Choroid plexus epithelial cell (primary cell): Measurements from ENCODE around the gene CCT6B.
"Not testable (repeated sequence)": the region's sequence is repeated elsewhere in the genome, so short reads cannot be mapped to it uniquely, and the experiment has no call there.

Experiments used
- DNase-seq: peaks from one replicate; pipeline ENCODE4 v3.0.0-alpha.2; 2010; ENCODE audit warnings: low read depth
- H3K4me3 ChIP-seq: 2 replicates; pipeline ENCODE4 v1.5.1; 2011; ENCODE audit warnings: low read depth, mild to moderate bottlenecking, control low read depth, low read length, moderate library complexity
- CTCF ChIP-seq: conservative IDR thresholded peaks from 2 replicates; pipeline ENCODE4 v1.5.1; 2011; ENCODE audit warnings: low read depth, mild to moderate bottlenecking, control low read depth, inconsistent platforms, low read length, moderate library complexity

Gene CCT6B

GRCh38 chr17:34958438-34958837 is 2.8 kb downstream of the CCT6B start:
- TF ChIP-seq CTCF = no peak
- H3K4me3 ChIP-seq = no peak overlapping the region
- no peak for DNase-seq

DNA sequence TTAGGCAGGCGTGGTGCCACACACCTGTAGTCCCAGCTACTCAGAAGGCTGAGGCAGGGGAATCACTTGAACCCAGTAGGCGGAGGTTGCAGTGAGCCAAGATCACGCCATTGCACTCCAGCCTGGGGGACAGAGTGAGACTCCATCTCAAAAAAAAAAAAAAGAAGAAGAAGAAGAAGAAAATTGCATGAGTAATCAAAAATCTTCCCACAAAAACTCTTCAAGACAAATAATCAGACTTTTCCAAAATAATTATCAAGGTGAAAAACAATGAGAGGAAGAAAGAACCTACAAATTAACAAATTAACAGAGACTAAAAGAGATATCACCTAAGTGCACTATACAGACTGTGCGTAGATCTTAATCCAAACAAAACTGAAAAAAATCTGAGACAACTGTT is 10.5 kb downstream of the CCT6B start:
- not testable (repeated sequence) for DNase-seq, H3K4me3 ChIP-seq

GRCh38 chr17:34930283-34930682 is 31.0 kb downstream of the CCT6B start:
- H3K4me3 ChIP-seq = no peak overlapping the region
- DNase-seq = no peak
- TF ChIP-seq CTCF = no peak

DNA sequence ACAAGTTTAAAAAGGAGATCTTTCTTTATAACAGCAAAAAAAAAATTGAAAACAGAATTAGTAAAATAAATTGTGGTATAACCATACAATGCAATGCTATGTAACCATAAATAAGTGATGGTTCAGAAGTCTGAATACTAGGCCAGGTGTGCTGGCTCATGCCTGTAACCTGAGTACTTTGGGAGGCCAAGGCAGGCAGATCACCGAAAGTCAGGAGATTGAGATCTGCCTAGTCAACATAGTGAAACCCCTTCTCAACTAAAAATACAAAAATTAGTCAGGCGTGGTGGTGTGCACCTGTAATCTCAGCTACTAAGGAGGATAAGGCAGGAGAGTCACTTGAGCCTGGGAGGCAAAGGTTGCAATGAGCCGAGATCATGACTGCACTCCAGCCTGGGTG is 34.6 kb downstream of the CCT6B start:
- H3K4me3 ChIP-seq = no peak overlapping the region
- DNase-seq = no peak
- no peak for TF ChIP-seq CTCF

DNA sequence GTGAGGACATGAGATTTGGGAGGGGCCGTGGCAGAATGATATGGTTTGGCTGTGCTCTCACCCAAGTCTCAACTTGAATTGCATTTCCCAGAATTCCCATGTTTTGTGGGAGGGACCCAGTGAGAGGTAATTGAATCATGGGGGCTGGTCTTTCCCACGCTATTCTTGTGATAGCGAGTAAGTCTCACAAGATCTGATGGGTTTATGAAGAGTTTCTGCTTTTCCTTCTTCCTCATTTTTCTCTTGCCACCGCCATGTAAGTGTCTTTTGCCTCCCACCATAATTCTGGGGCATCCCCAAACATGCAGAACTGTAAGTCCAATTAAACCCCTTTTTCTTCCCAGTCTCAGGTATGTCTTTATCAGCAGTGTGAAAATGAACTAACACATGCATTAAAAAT is 40.6 kb downstream of the CCT6B start:
- no peak for TF ChIP-seq CTCF
- no peak for DNase-seq
- H3K4me3 ChIP-seq = no peak overlapping the region

- no peak for TF ChIP-seq CTCF
- no peak for DNase-seq
- H3K4me3 ChIP-seq = no peak overlapping the region
Measured at GRCh38 chr17:34917381-34917780, 43.9 kb downstream of the CCT6B start.

DNA sequence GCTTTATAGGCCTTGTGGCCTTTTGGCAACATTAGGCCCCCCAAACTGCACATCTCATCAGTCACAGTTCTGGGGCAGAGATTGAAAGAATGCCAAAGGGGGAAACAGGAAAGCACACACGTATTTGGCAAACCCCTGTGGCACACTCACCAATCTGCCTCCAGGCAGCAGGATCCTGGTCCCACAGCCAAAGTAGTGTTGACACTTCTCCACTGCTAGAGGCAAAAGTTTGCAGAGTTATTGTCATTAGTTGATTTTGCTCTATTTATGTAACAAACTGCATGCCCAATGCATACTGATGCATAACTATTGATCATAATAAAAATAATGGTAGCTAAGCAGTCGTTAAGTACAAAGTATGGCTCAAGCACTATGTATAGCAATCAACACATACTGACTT is 45.1 kb downstream of the CCT6B start:
- no peak for DNase-seq
- TF ChIP-seq CTCF = no peak
- H3K4me3 ChIP-seq = no peak overlapping the region

DNA sequence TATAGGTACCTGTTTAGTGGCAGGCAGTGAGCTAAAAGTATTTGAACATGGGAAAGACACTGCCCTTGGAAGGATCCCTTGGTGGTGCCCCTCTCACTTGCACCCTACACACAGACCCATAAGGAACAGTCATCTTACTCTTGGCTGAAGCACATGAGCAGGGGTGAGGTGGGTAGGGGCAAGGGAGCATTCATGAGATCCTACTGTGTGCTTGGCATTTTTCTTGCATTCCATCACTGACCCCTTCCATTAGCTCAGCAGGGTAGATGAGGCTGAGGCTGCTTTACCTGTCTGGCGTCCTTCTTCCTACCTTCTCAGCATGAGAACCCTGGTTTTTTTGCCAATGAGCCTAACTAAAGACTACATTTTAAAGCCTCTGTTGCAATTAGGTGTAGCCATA is 48.3 kb downstream of the CCT6B start:
- no peak overlapping the region for H3K4me3 ChIP-seq
- no peak for TF ChIP-seq CTCF
- no peak for DNase-seq
